Endothelial cell of umbilical vein (primary cell): ENCODE results near the gene SH3BGRL. TPM values are rescaled to one million over a fixed set of nuclear protein-coding genes. Genes with fewer than 3 reads are reported as not detected.

Experiments
- BruUV-seq: library from RNA; stranded (reverse); fragments of 400-500 nt; replicated peaks from 2 replicates; lab custom pipeline; 2021; lab: Mats Ljungman, UMichigan
- CTCF ChIA-PET: fragments of 300-600, 350-600 bp; sonication (Branson Sonifier 250); formaldehyde crosslinking; loops from one replicate; lab custom pipeline; 2021; ENCODE audit warnings: antibody characterized with exemption, inconsistent platforms; lab: Charles Lee
- POLR2A ChIA-PET: fragments of 300-600, 350-600 bp; sonication (Branson Sonifier 250); formaldehyde crosslinking; loops from one replicate; lab custom pipeline; 2021; ENCODE audit warnings: antibody characterized with exemption, inconsistent platforms; lab: Charles Lee
- DNase-seq: peaks from one replicate; pipeline ENCODE4 v3.0.0-alpha.2; 2011; ENCODE audit warnings: low read depth, low spot score
- FAIRE-seq: peaks from 2 replicates; lab custom pipeline; 2011; peaks lifted over from hg19 to GRCh38; lab: Jason Lieb, UNC
- H2AFZ ChIP-seq: 2 replicates; pipeline ENCODE4 v1.6.0; 2012; ENCODE audit warnings: low read depth, low read length, control low read depth, inconsistent platforms
- H3K27ac ChIP-seq: 2 replicates; pipeline ENCODE4 v1.5.1; 2011; ENCODE audit warnings: low read depth, mild to moderate bottlenecking, control low read depth, low read length, moderate library complexity; ENCODE audit not compliant: insufficient read depth
- H3K27me3 ChIP-seq, 2 experiments: 2 replicates each; pipeline versions ENCODE4 v1.6.0 to v1.6.1; 2011; ENCODE audit warnings: low read length in 2 of 2, mixed read lengths in 1 of 2; ENCODE audit not compliant: control insufficient read depth in 2 of 2, insufficient read depth in 2 of 2
- H3K36me3 ChIP-seq, 2 experiments: 2 replicates in 1 of 2; 3 replicates in 1 of 2; pipeline ENCODE4 v1.5.1; 2011; ENCODE audit warnings: low read length in 2 of 2, mild to moderate bottlenecking in 1 of 2, moderate library complexity in 1 of 2; ENCODE audit not compliant: control insufficient read depth in 2 of 2, insufficient read depth in 2 of 2; ENCODE audit errors: extremely low read depth in 1 of 2
- H3K4me1 ChIP-seq: 3 replicates; pipeline ENCODE4 v1.5.1; 2011; ENCODE audit warnings: mild to moderate bottlenecking, low read length; ENCODE audit not compliant: control insufficient read depth, insufficient read depth; ENCODE audit errors: extremely low read depth
- H3K4me2 ChIP-seq: 2 replicates; pipeline ENCODE4 v1.6.1; 2011; ENCODE audit warnings: low read length, control low read depth, mixed read lengths; ENCODE audit not compliant: insufficient read depth
- H3K4me3 ChIP-seq, 3 experiments: fragments of 200-600 bp in 1 of 3; sonication (generic), shearing (Covaris generic) in 1 of 3; replicated peaks in 1 of 3; 2 replicates each; pipeline ENCODE4 v1.5.1; 2011 to 2016; ENCODE audit warnings: control low read depth in 3 of 3, low read length in 3 of 3, mild to moderate bottlenecking in 2 of 3, inconsistent platforms in 1 of 3, low read depth in 1 of 3, moderate library complexity in 1 of 3; ENCODE audit not compliant: insufficient read depth in 1 of 3
- H3K79me2 ChIP-seq: 2 replicates; pipeline ENCODE4 v1.6.0; 2012; ENCODE audit warnings: low read length, inconsistent platforms; ENCODE audit not compliant: control insufficient read depth, insufficient read depth
- H3K9ac ChIP-seq: replicated peaks from 2 replicates; pipeline ENCODE3; 2011; ENCODE audit warnings: low read length, control low read depth; ENCODE audit not compliant: insufficient read depth; ENCODE audit errors: extremely low read depth
- H3K9me1 ChIP-seq: replicated peaks from 3 replicates; pipeline ENCODE4 v1.6.0; 2011; ENCODE audit warnings: mild to moderate bottlenecking, low read length; ENCODE audit not compliant: control insufficient read depth, insufficient read depth; ENCODE audit errors: extremely low read depth
- H3K9me3 ChIP-seq: replicated peaks from 2 replicates; pipeline ENCODE4 v1.5.1; 2012; ENCODE audit warnings: low read length, inconsistent platforms; ENCODE audit not compliant: control insufficient read depth, insufficient read depth
- H4K20me1 ChIP-seq: replicated peaks from 2 replicates; pipeline ENCODE3; 2011; ENCODE audit warnings: mild to moderate bottlenecking, low read length; ENCODE audit not compliant: control insufficient read depth, insufficient read depth; ENCODE audit errors: extremely low read depth
- CTCF ChIP-seq, 2 donors: IDR thresholded peaks; 1 replicate in 1 of 2; 2 replicates in 1 of 2; pipeline ENCODE4 v1.5.1; 2011; ENCODE audit warnings: low read length in 2 of 2, mild to moderate bottlenecking in 2 of 2, moderate library complexity in 2 of 2, control low read depth in 1 of 2, inconsistent platforms in 1 of 2, low read depth in 1 of 2; ENCODE audit not compliant: insufficient read depth in 1 of 2; ENCODE audit errors: extremely low read depth in 1 of 2
- EZH2 ChIP-seq: IDR thresholded peaks from 2 replicates; pipeline ENCODE4 v1.6.1; 2012; ENCODE audit warnings: borderline replicate concordance, low read depth, mild to moderate bottlenecking, moderate library complexity, low read length, inconsistent platforms; ENCODE audit not compliant: severe bottlenecking
- FOS ChIP-seq: IDR thresholded peaks from 2 replicates; pipeline ENCODE4 v1.6.1; 2011; ENCODE audit warnings: mild to moderate bottlenecking, low read length, moderate library complexity, borderline replicate concordance; ENCODE audit not compliant: insufficient read depth
- GATA2 ChIP-seq: IDR thresholded peaks from 2 replicates; pipeline ENCODE4 v1.7.0; 2011; ENCODE audit warnings: low read depth, mild to moderate bottlenecking, moderate library complexity, mixed read lengths, low read length; ENCODE audit not compliant: insufficient read length, insufficient read depth
- JUN ChIP-seq: IDR thresholded peaks from 2 replicates; pipeline ENCODE4 v1.6.1; 2011; ENCODE audit warnings: borderline replicate concordance, low read depth; ENCODE audit not compliant: insufficient read length, insufficient read depth
- MAX ChIP-seq: IDR thresholded peaks from 2 replicates; pipeline ENCODE4 v1.6.1; 2011; ENCODE audit not compliant: insufficient read depth, insufficient read length
- MYC ChIP-seq: IDR thresholded peaks from one replicate; pipeline ENCODE4 v1.6.1; 2011; ENCODE audit warnings: mild to moderate bottlenecking, low read depth, low read length
- POLR2A ChIP-seq: IDR thresholded peaks from 2 replicates; pipeline ENCODE4 v1.6.1; 2012; ENCODE audit warnings: low read depth, mild to moderate bottlenecking, control low read depth, low read length
- POLR2AphosphoS5 ChIP-seq: IDR thresholded peaks from 2 replicates; pipeline ENCODE4 v1.6.1; 2012; ENCODE audit warnings: low read depth, mild to moderate bottlenecking, control low read depth, low read length, moderate library complexity; ENCODE audit not compliant: insufficient read depth
- dilution Hi-C: fragments of 300-500 bp; cut with MboI; formaldehyde crosslinking; loops from one replicate; pipeline ENCODE4 v1.15.0; 2019; ENCODE audit warnings: low sequenced_read_pairs; ENCODE audit not compliant: extremely low pct_ligation_motif_present
- intact Hi-C: fragments of 100-400 bp; cut with micrococcal nuclease; formaldehyde crosslinking; loops from one replicate; pipeline ENCODE4 v1.10.0; 2022
- polyA plus RNA-seq, 4 experiments: library from polyadenylated mRNA; depleted of rRNA in 3 of 4; stranded (reverse) in 3 of 4; unstranded in 1 of 4; fragments of >200 nt; gene quantifications; 2 replicates each; pipeline versions ENCODE4 v1.2.1 to v1.2.3, GENCODE V29; 2011 to 2012; ENCODE audit warnings: missing spikeins in 1 of 4
- total RNA-seq: library from RNA; stranded (reverse); gene quantifications from 2 replicates; pipeline ENCODE4 v1.2.3, GENCODE V29; 2021

The SH3BGRL gene
- total and polyA plus RNA-seq, 2 donors (not counting 3 experiments of a cell fraction or from before 2014, with no cell fraction given), result 45.6 to 65.7 TPM

- no peaks in the 10 kb centered on the region for H3K9me3 ChIP-seq
- dilution Hi-C loops, result no loop called here
- no peaks in the 10 kb centered on the region for H3K36me3 ChIP-seq
- no TSS peak for BruUV-seq
- DNase-seq, result no peak
- H3K4me1 ChIP-seq, result no peaks in the 10 kb centered on the region
- no peaks in the 10 kb centered on the region for H3K27me3 ChIP-seq
- H3K79me2 ChIP-seq, result no peaks in the 10 kb centered on the region
- no peak overlapping the region for H3K9ac ChIP-seq
- H3K4me2 ChIP-seq, result no peak overlapping the region
- ChIA-PET POLR2A (no interaction called here), CTCF (no interaction called here)
- TF ChIP-seq EZH2, result no peak
- TF ChIP-seq MAX, result no peak
- TF ChIP-seq FOS, result no peak
- TF ChIP-seq POLR2A, result no peak
- no peak for TF ChIP-seq MYC
- no peak for TF ChIP-seq JUN
- no peak for TF ChIP-seq CTCF (IDR thresholded peaks at IDR 0.05; ENCODE audit: extremely low read depth in 1 of 2, insufficient read depth in 1 of 2, low read depth in 1 of 2, low read length in 2 of 2)
- TF ChIP-seq GATA2, result no peak
- TF ChIP-seq POLR2AphosphoS5, result no peak
- H2AFZ ChIP-seq, result no peak overlapping the region
- no peak for FAIRE-seq
- no peak overlapping the region for H3K27ac ChIP-seq
- no peak overlapping the region for H3K4me3 ChIP-seq
- no peaks in the 10 kb centered on the region for H4K20me1 ChIP-seq
- H3K9me1 ChIP-seq, result no peaks in the 10 kb centered on the region
- intact Hi-C loops, result no loop called here
Observed at GRCh38 chrX:81308086-81308829, 106.4 kb downstream of the SH3BGRL start.
